ENCODE measurements around the gene SPDYE3. TPM values are rescaled to one million over a fixed set of nuclear protein-coding genes. Genes with fewer than 3 reads are reported as not detected.

SPDYE3 gene
- total and polyA plus RNA-seq, 2 of the 13 experiments (the other 11 are each of a cell fraction or from before 2014, with no cell fraction given) = not detected

- Histone ChIP-seq H3K4me3 (replicated peaks in 1 of 3; ENCODE audit: insufficient read depth in 1 of 3, low read depth in 2 of 3, low read length in 3 of 3) (no peak overlapping the region), H3K79me2 (ENCODE audit: insufficient read depth, low read length) (no peaks in the 10 kb centered on the region), H3K36me3 (replicated peaks in 1 of 2; ENCODE audit: control insufficient read depth in 1 of 2, insufficient read depth in 2 of 2, low read length in 2 of 2) (peaks cover 34 to 84% of the 10 kb centered on the region in 2 experiments), H3K27me3 (ENCODE audit: control insufficient read depth in 1 of 2, insufficient read depth in 2 of 2, low read length in 2 of 2) (no peaks in the 10 kb centered on the region; a peak in 1 of 5 replicates), H3K4me2 (ENCODE audit: low read depth, low read length) (no peak overlapping the region), H4K20me1 (ENCODE audit: insufficient read depth, low read length) (no peaks in the 10 kb centered on the region), H3K27ac (ENCODE audit: extremely low read length, insufficient read depth, low read length) (no peak overlapping the region), H2AFZ (ENCODE audit: low read length) (no peak overlapping the region), H3K4me1 (ENCODE audit: insufficient read depth, low read length) (no peaks in the 10 kb centered on the region), H3K9ac (ENCODE audit: insufficient read depth, low read depth, low read length) (no peak overlapping the region), H3K9me3 (ENCODE audit: low read length) (no peaks in the 10 kb centered on the region)
- 92% methylated on average over 6 of the region's 6 CpGs for WGBS (ENCODE audit: low lambda C conversion rate)
- BruUV-seq (replicated peaks) = no TSS peak
- in situ Hi-C loops (cut with HindIII; ENCODE audit: extremely low pct_ligation_motif_present, low pct_unique_long_range_greater_than_20kb) = no loop called here
- FAIRE-seq (no peak), DNase-seq (ENCODE audit: low spot score) (no peak), ATAC-seq (no peak)
- ChIA-PET CTCF (ENCODE audit: low intra/inter-chr PET ratio, low total read pairs) (no interaction called here), POLR2A (no interaction called here)
- no peak for TF ChIP-seq ZFYVE20 (CRISPR knock-in tag; IDR thresholded peaks at IDR 0.05; ENCODE audit: borderline replicate concordance, low read depth)
- no peak for TF ChIP-seq HOXD1 (CRISPR knock-in tag; IDR thresholded peaks at IDR 0.05)
- no peak for TF ChIP-seq NFE2L1 (CRISPR knock-in tag; IDR thresholded peaks at IDR 0.05; ENCODE audit: borderline replicate concordance)
- no peak for TF ChIP-seq HOXA5 (CRISPR knock-in tag; IDR thresholded peaks at IDR 0.05)
- TF ChIP-seq TSC22D2 (CRISPR knock-in tag; IDR thresholded peaks at IDR 0.05; ENCODE audit: borderline replicate concordance) = no peak
- no peak for TF ChIP-seq ZBTB3 (CRISPR knock-in tag; IDR thresholded peaks at IDR 0.05; ENCODE audit: borderline replicate concordance, low read depth)
- TF ChIP-seq PAXIP1 (CRISPR knock-in tag; conservative IDR thresholded peaks at IDR 0.05) = no peak
- TF ChIP-seq ZNF839 (CRISPR knock-in tag; IDR thresholded peaks at IDR 0.05; ENCODE audit: borderline replicate concordance) = no peak
- TF ChIP-seq ZNF253 (CRISPR knock-in tag; IDR thresholded peaks at IDR 0.05; ENCODE audit: borderline replicate concordance) = no peak
- intact Hi-C loops (cut with micrococcal nuclease; ENCODE audit: unreplicated experiment) = no loop called here
Measured at GRCh38 chr7:100351657-100352058, 44.2 kb downstream of the SPDYE3 start.

All from HepG2 (cell line).